Measurements from ENCODE around the gene TMEM167A. TPM values are rescaled to one million over a fixed set of nuclear protein-coding genes. Genes with fewer than 3 reads are reported as not detected.

The TMEM167A gene
- total RNA-seq, 1 donor from 2014 or later, result 163 TPM

- H3K36me3 ChIP-seq (ENCODE audit: insufficient read depth, low read length), result no peaks in the 10 kb centered on the region
- no peak overlapping the region for H2AFZ ChIP-seq (ENCODE audit: low read depth, low read length)
- H3K9me3 Mint-ChIP-seq (ENCODE audit: unreplicated experiment), result no peaks in the 10 kb centered on the region
- H3K79me2 ChIP-seq (ENCODE audit: insufficient read depth, low read length), result no peaks in the 10 kb centered on the region
- FAIRE-seq, result no peak
- H3K4me1 Mint-ChIP-seq (ENCODE audit: low read depth, unreplicated experiment), result peaks cover 25% of the 10 kb centered on the region
- H3K27ac ChIP-seq (ENCODE audit: low read depth, low read length), result no peak overlapping the region
- H4K20me1 ChIP-seq (ENCODE audit: insufficient read depth, low read length), result no peaks in the 10 kb centered on the region
- H3K27me3 ChIP-seq (ENCODE audit: insufficient read depth, low read length), result no peaks in the 10 kb centered on the region
- no peak for DNase-seq (ENCODE audit: low read depth)
- no peak overlapping the region for H3K4me3 Mint-ChIP-seq (ENCODE audit: unreplicated experiment)
- no peaks in the 10 kb centered on the region for H3K27me3 Mint-ChIP-seq (ENCODE audit: low read depth, unreplicated experiment)
- no peak overlapping the region for H3K27ac Mint-ChIP-seq (ENCODE audit: unreplicated experiment)
- no peaks in the 10 kb centered on the region for H3K9me3 ChIP-seq (ENCODE audit: insufficient read depth, low read depth, low read length)
- no peaks in the 10 kb centered on the region for H3K36me3 Mint-ChIP-seq (ENCODE audit: low read depth, unreplicated experiment)
- H3K9ac ChIP-seq (ENCODE audit: low read length), result no peak overlapping the region
- H3K4me3 ChIP-seq (ENCODE audit: insufficient read depth, low read depth, low read length), result no peak overlapping the region
- no peak overlapping the region for H3K4me2 ChIP-seq (ENCODE audit: low read length)
- H3K4me1 ChIP-seq (ENCODE audit: insufficient read depth, low read length), result no peaks in the 10 kb centered on the region
- no peak for TF ChIP-seq EZH2 (IDR thresholded peaks at IDR 0.05; ENCODE audit: insufficient read depth, low read length)
- TF ChIP-seq, protein P1, sequence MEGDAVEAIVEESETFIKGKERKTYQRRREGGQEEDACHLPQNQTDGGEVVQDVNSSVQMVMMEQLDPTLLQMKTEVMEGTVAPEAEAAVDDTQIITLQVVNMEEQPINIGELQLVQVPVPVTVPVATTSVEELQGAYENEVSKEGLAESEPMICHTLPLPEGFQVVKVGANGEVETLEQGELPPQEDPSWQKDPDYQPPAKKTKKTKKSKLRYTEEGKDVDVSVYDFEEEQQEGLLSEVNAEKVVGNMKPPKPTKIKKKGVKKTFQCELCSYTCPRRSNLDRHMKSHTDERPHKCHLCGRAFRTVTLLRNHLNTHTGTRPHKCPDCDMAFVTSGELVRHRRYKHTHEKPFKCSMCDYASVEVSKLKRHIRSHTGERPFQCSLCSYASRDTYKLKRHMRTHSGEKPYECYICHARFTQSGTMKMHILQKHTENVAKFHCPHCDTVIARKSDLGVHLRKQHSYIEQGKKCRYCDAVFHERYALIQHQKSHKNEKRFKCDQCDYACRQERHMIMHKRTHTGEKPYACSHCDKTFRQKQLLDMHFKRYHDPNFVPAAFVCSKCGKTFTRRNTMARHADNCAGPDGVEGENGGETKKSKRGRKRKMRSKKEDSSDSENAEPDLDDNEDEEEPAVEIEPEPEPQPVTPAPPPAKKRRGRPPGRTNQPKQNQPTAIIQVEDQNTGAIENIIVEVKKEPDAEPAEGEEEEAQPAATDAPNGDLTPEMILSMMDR (IDR thresholded peaks at IDR 0.05; ENCODE audit: insufficient read depth, low read depth, low read length), result no peak
These were observed 41.7 kb downstream of the TMEM167A start for GRCh38 chr5:83035373-83036100.

DNA sequence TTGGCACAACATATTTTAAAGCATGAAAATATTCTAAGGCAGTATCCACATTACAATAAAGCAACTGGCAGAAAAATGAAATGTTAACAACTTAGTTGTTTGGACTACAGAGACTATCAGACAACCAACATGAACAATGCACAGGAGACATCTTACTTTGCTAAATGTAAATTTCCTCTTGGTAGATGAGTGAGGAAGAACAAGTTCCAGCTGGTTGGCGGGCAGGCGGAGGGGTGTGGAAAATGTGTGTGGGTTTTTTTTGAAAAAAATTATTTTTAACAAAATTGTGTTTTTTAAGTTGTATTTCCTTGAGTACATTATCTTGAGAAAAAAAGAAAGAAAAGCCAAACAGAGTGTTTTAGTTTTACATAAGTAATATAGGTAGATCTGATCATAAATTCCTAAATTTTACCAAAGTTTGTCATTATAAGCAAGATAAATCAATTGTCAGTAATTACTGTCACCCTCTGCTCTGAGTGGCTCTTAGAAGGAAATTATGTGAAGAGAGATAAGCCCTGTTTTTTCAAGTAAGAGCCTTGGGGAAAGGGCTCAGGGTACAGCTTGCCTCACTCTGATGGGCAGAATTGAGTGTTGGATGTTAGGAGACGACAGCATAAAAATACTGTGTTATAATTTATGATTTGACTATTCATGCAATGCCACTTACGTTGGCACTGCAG is 42.5 kb downstream of the TMEM167A start:
- FAIRE-seq (no peak), DNase-seq (ENCODE audit: low read depth) (no peak)
- TF ChIP-seq, protein P1 (IDR thresholded peaks at IDR 0.05; ENCODE audit: insufficient read depth, low read depth, low read length), result no peak
- no peak for TF ChIP-seq EZH2 (IDR thresholded peaks at IDR 0.05; ENCODE audit: insufficient read depth, low read length)
- Histone ChIP-seq H3K27me3 (ENCODE audit: insufficient read depth, low read length) (no peaks in the 10 kb centered on the region), H4K20me1 (ENCODE audit: insufficient read depth, low read length) (no peaks in the 10 kb centered on the region), H3K36me3 (ENCODE audit: insufficient read depth, low read length) (no peaks in the 10 kb centered on the region), H3K4me2 (ENCODE audit: low read length) (no peak overlapping the region), H3K9me3 (ENCODE audit: insufficient read depth, low read depth, low read length) (no peaks in the 10 kb centered on the region), H3K79me2 (ENCODE audit: insufficient read depth, low read length) (no peaks in the 10 kb centered on the region), H3K4me3 (ENCODE audit: insufficient read depth, low read depth, low read length) (no peak overlapping the region), H3K4me1 (ENCODE audit: insufficient read depth, low read length) (no peaks in the 10 kb centered on the region), H3K9ac (ENCODE audit: low read length) (no peak overlapping the region), H2AFZ (ENCODE audit: low read depth, low read length) (no peak overlapping the region), H3K27ac (ENCODE audit: low read depth, low read length) (no peak overlapping the region)
- no peaks in the 10 kb centered on the region for H3K27me3 Mint-ChIP-seq (ENCODE audit: low read depth, unreplicated experiment)
- H3K4me1 Mint-ChIP-seq (ENCODE audit: low read depth, unreplicated experiment), result peaks cover 33% of the 10 kb centered on the region
- no peaks in the 10 kb centered on the region for H3K9me3 Mint-ChIP-seq (ENCODE audit: unreplicated experiment)
- H3K36me3 Mint-ChIP-seq (ENCODE audit: low read depth, unreplicated experiment), result no peaks in the 10 kb centered on the region
- H3K27ac Mint-ChIP-seq (ENCODE audit: unreplicated experiment), result peak overlapping the region; percentile 12
- H3K4me3 Mint-ChIP-seq (ENCODE audit: unreplicated experiment), result no peak overlapping the region

GRCh38 chr5:83034036-83034435 is 43.2 kb downstream of the TMEM167A start:
- no peak overlapping the region for H3K27ac ChIP-seq (ENCODE audit: low read depth, low read length)
- no peaks in the 10 kb centered on the region for H3K36me3 ChIP-seq (ENCODE audit: insufficient read depth, low read length)
- no peak overlapping the region for H3K4me2 ChIP-seq (ENCODE audit: low read length)
- peak overlapping the region; percentile 12 for H3K27ac Mint-ChIP-seq (ENCODE audit: unreplicated experiment)
- H3K4me1 Mint-ChIP-seq (ENCODE audit: low read depth, unreplicated experiment), result peaks cover 34% of the 10 kb centered on the region
- TF ChIP-seq, protein P1 (IDR thresholded peaks at IDR 0.05; ENCODE audit: insufficient read depth, low read depth, low read length), result no peak
- TF ChIP-seq EZH2 (IDR thresholded peaks at IDR 0.05; ENCODE audit: insufficient read depth, low read length), result no peak
- H3K4me3 ChIP-seq (ENCODE audit: insufficient read depth, low read depth, low read length), result no peak overlapping the region
- H3K27me3 Mint-ChIP-seq (ENCODE audit: low read depth, unreplicated experiment), result no peaks in the 10 kb centered on the region
- no peaks in the 10 kb centered on the region for H3K9me3 ChIP-seq (ENCODE audit: insufficient read depth, low read depth, low read length)
- H3K9ac ChIP-seq (ENCODE audit: low read length), result no peak overlapping the region
- no peaks in the 10 kb centered on the region for H3K27me3 ChIP-seq (ENCODE audit: insufficient read depth, low read length)
- FAIRE-seq (no peak), DNase-seq (ENCODE audit: low read depth) (no peak)
- no peaks in the 10 kb centered on the region for H3K4me1 ChIP-seq (ENCODE audit: insufficient read depth, low read length)
- H4K20me1 ChIP-seq (ENCODE audit: insufficient read depth, low read length), result no peaks in the 10 kb centered on the region
- H3K9me3 Mint-ChIP-seq (ENCODE audit: unreplicated experiment), result no peaks in the 10 kb centered on the region
- no peak overlapping the region for H2AFZ ChIP-seq (ENCODE audit: low read depth, low read length)
- no peaks in the 10 kb centered on the region for H3K36me3 Mint-ChIP-seq (ENCODE audit: low read depth, unreplicated experiment)
- H3K79me2 ChIP-seq (ENCODE audit: insufficient read depth, low read length), result no peaks in the 10 kb centered on the region
- no peak overlapping the region for H3K4me3 Mint-ChIP-seq (ENCODE audit: unreplicated experiment)

Measured in astrocyte (in vitro differentiated cells and primary cell).